ENCODE measurements around the gene AHR. TPM values are rescaled to one million over a fixed set of nuclear protein-coding genes. Genes with fewer than 3 reads are reported as not detected.

Gene AHR
- total RNA-seq, 3 donors from 2014 or later = 103 to 349 (median 146) TPM

DNA sequence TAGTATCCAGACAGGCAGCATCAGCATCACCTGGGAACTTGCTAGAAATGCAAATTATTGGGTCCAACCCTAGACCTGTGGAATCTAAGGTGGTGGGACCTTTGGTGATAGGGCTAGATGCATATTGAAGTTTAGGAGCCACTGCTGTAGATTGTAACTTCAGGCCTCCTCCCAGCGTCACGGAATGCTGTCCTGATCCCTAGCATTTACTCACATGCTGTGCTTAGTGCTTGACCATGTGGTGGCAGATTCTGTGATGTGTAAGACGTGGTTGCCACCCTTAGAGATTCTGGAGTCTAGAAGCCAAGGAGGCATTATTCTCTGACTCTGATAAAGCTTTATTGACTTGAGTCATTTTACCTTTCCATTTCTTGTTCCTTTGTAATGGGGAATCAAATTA lies 13.5 kb downstream of the AHR start:
- H3K27ac ChIP-seq = peak overlapping the region; percentile 8 to 23
- no peak for DNase-seq (ENCODE audit: low spot score in 2 of 2)
- TF ChIP-seq POLR2AphosphoS5 (IDR thresholded peaks at IDR 0.05) (no peak), POLR2A (IDR thresholded peaks at IDR 0.05) (no peak)
- TF ChIP-seq, protein P1, sequence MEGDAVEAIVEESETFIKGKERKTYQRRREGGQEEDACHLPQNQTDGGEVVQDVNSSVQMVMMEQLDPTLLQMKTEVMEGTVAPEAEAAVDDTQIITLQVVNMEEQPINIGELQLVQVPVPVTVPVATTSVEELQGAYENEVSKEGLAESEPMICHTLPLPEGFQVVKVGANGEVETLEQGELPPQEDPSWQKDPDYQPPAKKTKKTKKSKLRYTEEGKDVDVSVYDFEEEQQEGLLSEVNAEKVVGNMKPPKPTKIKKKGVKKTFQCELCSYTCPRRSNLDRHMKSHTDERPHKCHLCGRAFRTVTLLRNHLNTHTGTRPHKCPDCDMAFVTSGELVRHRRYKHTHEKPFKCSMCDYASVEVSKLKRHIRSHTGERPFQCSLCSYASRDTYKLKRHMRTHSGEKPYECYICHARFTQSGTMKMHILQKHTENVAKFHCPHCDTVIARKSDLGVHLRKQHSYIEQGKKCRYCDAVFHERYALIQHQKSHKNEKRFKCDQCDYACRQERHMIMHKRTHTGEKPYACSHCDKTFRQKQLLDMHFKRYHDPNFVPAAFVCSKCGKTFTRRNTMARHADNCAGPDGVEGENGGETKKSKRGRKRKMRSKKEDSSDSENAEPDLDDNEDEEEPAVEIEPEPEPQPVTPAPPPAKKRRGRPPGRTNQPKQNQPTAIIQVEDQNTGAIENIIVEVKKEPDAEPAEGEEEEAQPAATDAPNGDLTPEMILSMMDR (IDR thresholded peaks at IDR 0.05) = no peak
- no peak overlapping the region for H3K4me3 ChIP-seq
- no peaks in the 10 kb centered on the region for H3K36me3 ChIP-seq
- intact Hi-C loops (cut with DNase I; ENCODE audit: low total_unique reads) = no loop called here
- no peaks in the 10 kb centered on the region for H3K9me3 ChIP-seq
- H3K4me1 ChIP-seq = peaks cover under 1 to 7% of the 10 kb centered on the region in 2 donors
- no peaks in the 10 kb centered on the region for H3K27me3 ChIP-seq

DNA sequence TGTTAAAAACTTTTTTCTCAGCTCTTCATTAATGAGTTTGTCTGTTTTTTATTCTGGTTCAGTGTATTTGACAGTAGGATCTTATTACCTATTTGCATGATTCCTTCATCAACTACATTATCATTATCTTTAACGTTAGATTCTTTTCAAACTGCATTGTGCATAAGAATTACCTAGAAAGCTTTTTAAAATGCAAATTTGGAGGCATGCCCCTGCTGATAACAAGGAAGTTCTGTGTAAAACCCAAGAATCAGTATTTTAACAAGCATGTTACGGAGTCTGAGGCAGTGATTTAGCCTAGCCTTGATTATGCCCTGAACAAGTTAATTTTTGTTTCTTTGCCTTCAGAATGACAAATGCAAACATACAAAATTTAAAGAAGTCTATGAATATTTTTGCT lies 14.2 kb downstream of the AHR start:
- Histone ChIP-seq H3K27me3 (no peaks in the 10 kb centered on the region), H3K36me3 (no peaks in the 10 kb centered on the region), H3K9me3 (no peaks in the 10 kb centered on the region), H3K4me1 (peaks cover 0 to 3% of the 10 kb centered on the region in 2 donors), H3K27ac (peak overlapping the region; percentile 6 to 23), H3K4me3 (no peak overlapping the region)
- no peak for DNase-seq (ENCODE audit: low spot score in 2 of 2)
- TF ChIP-seq, protein P1 (IDR thresholded peaks at IDR 0.05) = no peak
- TF ChIP-seq POLR2A (IDR thresholded peaks at IDR 0.05) = no peak
- no peak for TF ChIP-seq POLR2AphosphoS5 (IDR thresholded peaks at IDR 0.05)
- intact Hi-C loops (cut with DNase I; ENCODE audit: low total_unique reads) = no loop called here

DNA sequence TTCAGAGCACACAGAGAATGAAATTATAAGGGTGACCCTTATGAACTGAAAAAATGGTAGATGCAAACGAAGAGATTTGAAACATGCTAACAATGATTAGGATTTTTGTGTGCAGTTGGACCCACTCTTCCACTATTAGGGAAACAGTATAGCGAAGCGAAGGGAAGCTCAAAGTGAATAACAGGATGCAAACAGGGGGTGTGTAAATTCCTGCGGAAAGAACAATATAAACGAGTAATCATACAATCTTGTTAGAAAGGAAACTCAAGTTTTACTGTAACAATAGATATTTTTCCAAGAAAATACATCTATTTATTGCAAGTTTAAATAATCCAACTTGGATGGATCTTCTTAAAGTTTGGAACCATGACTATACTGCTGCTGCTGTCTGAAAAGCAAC lies 14.7 kb downstream of the AHR start:
- H3K27me3 ChIP-seq = no peaks in the 10 kb centered on the region
- H3K27ac ChIP-seq = peak overlapping the region in 1 of 2 donors; percentile 23
- H3K4me1 ChIP-seq = peaks cover 0 to under 1% of the 10 kb centered on the region in 2 donors
- intact Hi-C loops (cut with DNase I; ENCODE audit: low total_unique reads) = no loop called here
- DNase-seq (ENCODE audit: low spot score in 2 of 2) = no peak
- H3K9me3 ChIP-seq = no peaks in the 10 kb centered on the region
- TF ChIP-seq POLR2AphosphoS5 (IDR thresholded peaks at IDR 0.05) = no peak
- no peak for TF ChIP-seq POLR2A (IDR thresholded peaks at IDR 0.05)
- TF ChIP-seq, protein P1 (IDR thresholded peaks at IDR 0.05) = no peak
- H3K4me3 ChIP-seq = no peak overlapping the region
- H3K36me3 ChIP-seq = no peaks in the 10 kb centered on the region

DNA sequence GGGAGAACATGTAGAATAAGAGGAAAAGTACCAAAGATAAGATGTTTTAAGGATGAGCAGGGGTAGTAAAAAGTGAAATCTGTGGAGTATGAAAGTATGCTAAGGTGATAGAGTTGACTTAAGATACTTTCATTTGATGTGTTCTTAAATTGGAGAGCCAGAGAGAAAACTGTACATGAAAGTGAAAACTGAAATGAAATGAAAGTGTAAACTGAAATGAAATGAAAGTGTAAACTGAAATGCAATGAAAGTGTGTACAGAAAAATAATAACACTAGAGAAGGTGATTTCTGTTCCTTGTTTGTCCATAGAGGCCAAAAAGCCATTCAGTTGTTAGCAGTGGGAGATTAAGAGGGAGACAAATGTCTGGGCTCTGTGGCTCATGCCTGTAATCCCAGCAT lies 17.5 kb downstream of the AHR start:
- Histone ChIP-seq H3K27ac (peak overlapping the region in 1 of 2 donors; percentile 38), H3K4me1 (no peaks in the 10 kb centered on the region), H3K4me3 (no peak overlapping the region), H3K36me3 (no peaks in the 10 kb centered on the region), H3K27me3 (no peaks in the 10 kb centered on the region), H3K9me3 (no peaks in the 10 kb centered on the region)
- intact Hi-C loops (cut with DNase I; ENCODE audit: low total_unique reads) = no loop called here
- TF ChIP-seq POLR2A (IDR thresholded peaks at IDR 0.05) (no peak), POLR2AphosphoS5 (IDR thresholded peaks at IDR 0.05) (no peak)
- TF ChIP-seq, protein P1 (IDR thresholded peaks at IDR 0.05) = no peak
- DNase-seq (ENCODE audit: low spot score in 2 of 2) = no peak

DNA sequence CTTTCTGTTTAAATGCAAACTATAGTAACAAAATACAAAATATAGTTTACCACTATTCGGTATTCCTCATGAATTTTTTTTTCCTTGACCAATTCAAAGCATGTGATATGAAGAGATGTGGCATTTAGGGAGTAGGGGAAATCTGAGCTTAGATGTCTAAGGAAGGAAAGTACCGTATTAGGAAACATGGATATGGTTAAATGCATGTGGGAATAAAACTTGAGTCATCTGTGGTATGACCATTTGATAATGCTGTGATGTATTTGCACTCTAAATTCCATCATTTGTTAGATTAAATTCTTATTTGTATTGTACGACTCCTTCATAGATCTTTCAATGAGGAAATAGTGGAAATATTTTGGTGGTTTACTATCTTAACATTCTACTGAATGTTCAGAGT lies 19.7 kb downstream of the AHR start:
- no peaks in the 10 kb centered on the region for H3K4me1 ChIP-seq
- H3K27ac ChIP-seq = peak overlapping the region in 1 of 2 donors; percentile 8
- no peaks in the 10 kb centered on the region for H3K27me3 ChIP-seq

More for the DNA sequence above, 19.7 kb downstream of the AHR start:
- Histone ChIP-seq H3K36me3 (no peaks in the 10 kb centered on the region), H3K9me3 (no peaks in the 10 kb centered on the region), H3K4me3 (no peak overlapping the region)
- no peak for TF ChIP-seq POLR2A (IDR thresholded peaks at IDR 0.05)
- TF ChIP-seq, protein P1 (IDR thresholded peaks at IDR 0.05) = no peak
- no peak for TF ChIP-seq POLR2AphosphoS5 (IDR thresholded peaks at IDR 0.05)
- no peak for DNase-seq (ENCODE audit: low spot score in 2 of 2)
- intact Hi-C loops (cut with DNase I; ENCODE audit: low total_unique reads) = no loop called here
